Naive thymus-derived CD4-positive, alpha-beta T cell (primary cell): ENCODE results near the gene GOLGA6D. TPM values are rescaled to one million over a fixed set of nuclear protein-coding genes. Genes with fewer than 3 reads are reported as not detected.
"Not testable (repeated sequence)": the region's sequence is repeated elsewhere in the genome, so short reads cannot be mapped to it uniquely, and the experiment has no call there.

ENCODE experiments used
- ATAC-seq: fragments of 150-1000 bp; cut with Tn5 transposase; 2 replicates; pipeline ENCODE4 v1.10.0; 2021; ENCODE audit warnings: mild to moderate bottlenecking, moderate library complexity
- CTCF ChIA-PET: fragments of 350-600 bp; sonication (Branson Sonifier 250); formaldehyde crosslinking; loops from one replicate; lab custom pipeline; 2021; ENCODE audit warnings: antibody characterized with exemption; lab: Charles Lee
- POLR2A ChIA-PET: fragments of 350-600 bp; sonication (Branson Sonifier 250); formaldehyde crosslinking; loops from one replicate; lab custom pipeline; 2021; ENCODE audit warnings: antibody characterized with exemption, inconsistent platforms; lab: Charles Lee
- DNase-seq, 9 donors: peaks; one replicate each; pipeline versions ENCODE4 v3.0.0 to v3.0.0-alpha.2; 2020 to 2022; ENCODE audit warnings: mixed read lengths in 1 of 9
- H3K27ac ChIP-seq: one replicate; pipeline ENCODE4 v1.7.0; 2013; ENCODE audit warnings: mild to moderate bottlenecking, low read depth, low read length, moderate library complexity
- H3K27me3 ChIP-seq, 2 donors: one replicate each; pipeline ENCODE4 v1.7.0; 2013; ENCODE audit warnings: low read length in 2 of 2, mild to moderate bottlenecking in 2 of 2, moderate library complexity in 2 of 2; ENCODE audit not compliant: control insufficient read depth in 2 of 2, insufficient read depth in 2 of 2
- H3K36me3 ChIP-seq, 3 experiments: 1 replicate in 2 of 3; 2 replicates in 1 of 3; pipeline ENCODE4 v1.7.0; 2013; ENCODE audit warnings: low read length in 3 of 3, mild to moderate bottlenecking in 3 of 3, moderate library complexity in 1 of 3; ENCODE audit not compliant: insufficient read depth in 3 of 3, control insufficient read depth in 2 of 3
- H3K4me1 ChIP-seq, 2 donors: one replicate each; pipeline ENCODE4 v1.7.0; 2013; ENCODE audit warnings: low read length in 2 of 2, mild to moderate bottlenecking in 2 of 2, moderate library complexity in 1 of 2; ENCODE audit not compliant: control insufficient read depth in 2 of 2, insufficient read depth in 2 of 2
- H3K4me3 ChIP-seq: 2 replicates; pipeline ENCODE4 v1.7.0; 2013; ENCODE audit warnings: mild to moderate bottlenecking, low read length
- H3K9me3 ChIP-seq, 3 experiments: 1 replicate in 2 of 3; 2 replicates in 1 of 3; pipeline ENCODE4 v1.7.0; 2013; ENCODE audit warnings: low read length in 3 of 3; ENCODE audit not compliant: control insufficient read depth in 2 of 3
- H3K27ac Mint-ChIP-seq, 9 donors: one replicate each; pipeline ENCODE4 v1.8.0; 2020 to 2022; ENCODE audit warnings: mixed read lengths in 9 of 9, mild to moderate bottlenecking in 8 of 9, moderate library complexity in 5 of 9, inconsistent platforms in 2 of 9
- H3K27me3 Mint-ChIP-seq, 5 donors: one replicate each; pipeline ENCODE4 v1.8.0; 2021 to 2022; ENCODE audit warnings: mixed read lengths in 5 of 5, mild to moderate bottlenecking in 1 of 5
- H3K36me3 Mint-ChIP-seq, 5 donors: one replicate each; pipeline ENCODE4 v1.8.0; 2020 to 2022; ENCODE audit warnings: mixed read lengths in 5 of 5, mild to moderate bottlenecking in 3 of 5, inconsistent platforms in 1 of 5
- H3K4me1 Mint-ChIP-seq, 7 donors: one replicate each; pipeline ENCODE4 v1.8.0; 2020 to 2022; ENCODE audit warnings: mixed read lengths in 7 of 7, mild to moderate bottlenecking in 3 of 7, inconsistent platforms in 1 of 7
- H3K4me3 Mint-ChIP-seq, 10 donors: one replicate each; pipeline ENCODE4 v1.8.0; 2020 to 2022; ENCODE audit warnings: mild to moderate bottlenecking in 10 of 10, mixed read lengths in 10 of 10, moderate library complexity in 6 of 10, inconsistent platforms in 2 of 10
- H3K9me3 Mint-ChIP-seq, 11 donors: one replicate each; pipeline ENCODE4 v1.8.0; 2020 to 2022; ENCODE audit warnings: mixed read lengths in 11 of 11, mild to moderate bottlenecking in 4 of 11, inconsistent platforms in 1 of 11, moderate library complexity in 1 of 11
- intact Hi-C, 2 donors: fragments of 100-400 bp; cut with micrococcal nuclease; formaldehyde crosslinking; loops; one replicate each; pipeline ENCODE4 v1.15.1; 2023
- polyA plus RNA-seq, 2 donors: library from polyadenylated mRNA; unstranded; fragments of 300-500 nt; fragmentation: Illumina TruSeq; gene quantifications; one replicate each; pipeline ENCODE4 v1.2.3, GENCODE V29; 2021
- total RNA-seq, 6 experiments: library from RNA in 5 of 6; stranded (reverse) in 5 of 6; gene quantifications; 1 replicate in 5 of 6; 2 replicates in 1 of 6; pipeline ENCODE4 v1.2.3 and lab custom pipeline; 2021 to 2026

Gene GOLGA6D
- total and polyA plus RNA-seq, 7 experiments from 2014 or later = 0.19 to 0.27 TPM; not detected in 5

GRCh38 chr15:75338661-75339240 is 56.1 kb downstream of the GOLGA6D start:
- Histone ChIP-seq H3K36me3 (peaks cover 0 to 5% (median 0%) of the 10 kb centered on the region in 3 experiments), H3K9me3 (no peaks in the 10 kb centered on the region), H3K27ac (no peak overlapping the region), H3K4me1 (peaks cover 7 to 11% of the 10 kb centered on the region in 2 donors), H3K4me3 (no peak overlapping the region), H3K27me3 (no peaks in the 10 kb centered on the region)
- H3K4me3 Mint-ChIP-seq = no peak overlapping the region
- peaks cover 15 to 27% (median 18%) of the 10 kb centered on the region in 7 donors for H3K4me1 Mint-ChIP-seq
- peak overlapping the region in 1 of 9 donors; percentile 22 for H3K27ac Mint-ChIP-seq
- peaks cover 0 to 4% (median 3%) of the 10 kb centered on the region in 5 donors for H3K36me3 Mint-ChIP-seq
- intact Hi-C loops = no loop called here
- ChIA-PET POLR2A (interaction anchor here (0.8 to 1.2 kb wide), 2 partner anchors 11 to 308 kb away, joined by 3 to 4 read pairs; no protein-coding TSS in a partner anchor), CTCF (interaction anchor here (0.6 kb wide), 1 partner anchor 137 kb away, joined by 3 read pairs; the partner anchor contains the start of gene C15orf39)
- peaks cover 0 to 3% (median 0%) of the 10 kb centered on the region in 5 donors for H3K27me3 Mint-ChIP-seq
- ATAC-seq (no peak), DNase-seq (no peak)
- no peaks in the 10 kb centered on the region for H3K9me3 Mint-ChIP-seq

- ChIA-PET CTCF (interaction anchor here (0.9 kb wide), 1 partner anchor 28 kb away, joined by 3 read pairs; the partner anchor contains the start of gene MAN2C1), POLR2A (interaction anchor here (1.2 kb wide), 1 partner anchor 10 kb away, joined by 3 read pairs; no protein-coding TSS in a partner anchor)
- H3K36me3 ChIP-seq = peaks cover 0 to 5% (median 0%) of the 10 kb centered on the region in 3 experiments
- intact Hi-C loops = no loop called here
- no peak overlapping the region for H3K4me3 ChIP-seq
- H3K27ac Mint-ChIP-seq = no peak overlapping the region
- H3K4me1 ChIP-seq = peaks cover 7 to 11% of the 10 kb centered on the region in 2 donors
- no peaks in the 10 kb centered on the region for H3K9me3 ChIP-seq
- no peaks in the 10 kb centered on the region for H3K27me3 ChIP-seq
- no peak overlapping the region for H3K4me3 Mint-ChIP-seq
- peaks cover 0 to 4% (median 3%) of the 10 kb centered on the region in 5 donors for H3K36me3 Mint-ChIP-seq
- ATAC-seq (no peak), DNase-seq (no peak)
- H3K27me3 Mint-ChIP-seq = peaks cover 0 to 3% (median 0%) of the 10 kb centered on the region in 5 donors
- H3K9me3 Mint-ChIP-seq = no peaks in the 10 kb centered on the region
- H3K27ac ChIP-seq = no peak overlapping the region
- peaks cover 14 to 27% (median 18%) of the 10 kb centered on the region in 7 donors for H3K4me1 Mint-ChIP-seq
Measured at GRCh38 chr15:75339531-75340240, 57.1 kb downstream of the GOLGA6D start.

- no peak overlapping the region for H3K4me3 ChIP-seq
- Mint-ChIP-seq H3K4me1 (peaks cover 7 to 20% (median 12%) of the 10 kb centered on the region in 7 donors), H3K27me3 (peaks cover 0 to 18% (median 0%) of the 10 kb centered on the region in 5 donors), H3K9me3 (peaks cover 0 to 2% (median 0%) of the 10 kb centered on the region in 11 donors), H3K27ac (no peak overlapping the region), H3K36me3 (peaks cover 0 to 14% (median 3%) of the 10 kb centered on the region in 5 donors), H3K4me3 (no peak overlapping the region)
- intact Hi-C loops = no loop called here
- POLR2A ChIA-PET = interaction anchor here (0.7 kb wide), 1 partner anchor 304 kb away, joined by 3 read pairs; no protein-coding TSS in a partner anchor
- H3K36me3 ChIP-seq = peaks cover 0 to 5% (median 0%) of the 10 kb centered on the region in 3 experiments
- no peaks in the 10 kb centered on the region for H3K9me3 ChIP-seq
- no peaks in the 10 kb centered on the region for H3K27me3 ChIP-seq
- no peak for DNase-seq
- ATAC-seq = no peak
- no peak overlapping the region for H3K27ac ChIP-seq
- CTCF ChIA-PET = no interaction called here
- peaks cover 0 to 5% of the 10 kb centered on the region in 2 donors for H3K4me1 ChIP-seq
Measured at GRCh38 chr15:75342221-75342620, 59.6 kb downstream of the GOLGA6D start.

GRCh38 chr15:75343953-75344352 is 61.3 kb downstream of the GOLGA6D start:
- H3K27ac ChIP-seq, intact Hi-C loops, H3K9me3 ChIP-seq, H3K27me3 ChIP-seq, H3K36me3 ChIP-seq, ATAC-seq, H3K4me3 ChIP-seq, H3K9me3 Mint-ChIP-seq, DNase-seq, CTCF ChIA-PET, H3K4me3 Mint-ChIP-seq, H3K27ac Mint-ChIP-seq: not testable (repeated sequence)
- H3K4me1 Mint-ChIP-seq = peaks cover 8 to 23% (median 14%) of the 10 kb centered on the region in 7 donors
- peaks cover 12 to 13% of the 10 kb centered on the region in 2 donors for H3K4me1 ChIP-seq
- POLR2A ChIA-PET = interaction anchor here (8.4 kb wide), 1 partner anchor 26 kb away, joined by 94 read pairs; the partner anchor contains the start of gene MAN2C1
- H3K36me3 Mint-ChIP-seq = peaks cover 0 to 16% (median 3%) of the 10 kb centered on the region in 5 donors
- H3K27me3 Mint-ChIP-seq = peaks cover 0 to 22% (median 0%) of the 10 kb centered on the region in 5 donors

Other genes starting within 250 kb of the GOLGA6D start
- 100 to 1,000 TPM in 1 of 5 experiments, 10 to 100 TPM in 4; 30.9 to 124 (median 50.5) TPM for gene C15orf39, start 81.0 kb upstream of the GOLGA6D start, total RNA-seq
- gene C15orf39, start 81.0 kb upstream of the GOLGA6D start, polyA plus RNA-seq = 1 to 10 TPM; 2.1 to 6.1 TPM
- not detected for gene GOLGA6C, start 24.5 kb upstream of the GOLGA6D start, total RNA-seq
- not detected for gene GOLGA6C, start 24.5 kb upstream of the GOLGA6D start, polyA plus RNA-seq
- 10 to 100 TPM; 23.4 to 84.2 (median 26.3) TPM for gene COMMD4, start 53.2 kb downstream of the GOLGA6D start, total RNA-seq
- 10 to 100 TPM; 30.2 to 37.5 TPM for gene COMMD4, start 53.2 kb downstream of the GOLGA6D start, polyA plus RNA-seq
- gene NEIL1, start 64.2 kb downstream of the GOLGA6D start, total RNA-seq = 10 to 100 TPM in 4 of 5 experiments, 1 to 10 TPM in 1; 8.9 to 49.9 (median 18.5) TPM
- gene NEIL1, start 64.2 kb downstream of the GOLGA6D start, polyA plus RNA-seq = 1 to 10 TPM; 1.7 to 3.1 TPM
- gene MAN2C1, start 85.8 kb downstream of the GOLGA6D start, total RNA-seq = 100 to 1,000 TPM; 298 to 557 (median 451) TPM
- 10 to 100 TPM; 26.7 to 44.9 TPM for gene MAN2C1, start 85.8 kb downstream of the GOLGA6D start, polyA plus RNA-seq
- 100 to 1,000 TPM; 115 to 139 (median 130) TPM for gene SIN3A, start 168.9 kb downstream of the GOLGA6D start, total RNA-seq
- 10 to 100 TPM; 18.0 to 22.2 TPM for gene SIN3A, start 168.9 kb downstream of the GOLGA6D start, polyA plus RNA-seq